Lower lobe of right lung (tissue), 2 donors: ENCODE measurements around the gene SORBS2. TPM values are rescaled to one million over a fixed set of nuclear protein-coding genes. Genes with fewer than 3 reads are reported as not detected.
A peak's percentile ranks its signal among the peaks of the same experiment; 100 is the strongest.

ENCODE experiments used
- ATAC-seq, 2 donors: fragments of 200-7000 bp; cut with Tn5 transposase; one replicate each; pipeline ENCODE4 v1.9.1; 2020 to 2022; ENCODE audit warnings: mild to moderate bottlenecking in 2 of 2, moderate library complexity in 2 of 2
- DNase-seq: peaks from one replicate; pipeline ENCODE4 v3.0.0-alpha.2; 2020
- H3K27ac ChIP-seq: fragments of 200-600 bp; one replicate; pipeline ENCODE4 v1.8.0; 2022
- H3K27me3 ChIP-seq: fragments of 200-600 bp; one replicate; pipeline ENCODE4 v1.8.0; 2022; ENCODE audit warnings: low read depth
- H3K36me3 ChIP-seq: fragments of 200-600 bp; one replicate; pipeline ENCODE4 v1.8.0; 2022; ENCODE audit warnings: mild to moderate bottlenecking
- H3K4me1 ChIP-seq: fragments of 200-600 bp; one replicate; pipeline ENCODE4 v1.8.0; 2022
- H3K4me3 ChIP-seq: fragments of 200-600 bp; one replicate; pipeline ENCODE4 v1.8.0; 2022; ENCODE audit warnings: mild to moderate bottlenecking
- H3K9me3 ChIP-seq: fragments of 200-600 bp; one replicate; pipeline ENCODE4 v1.8.0; 2022
- intact Hi-C: fragments of 100-400 bp; cut with DNase I; formaldehyde crosslinking; loops from one replicate; pipeline ENCODE4 v1.11.0; 2022
- total RNA-seq: library from RNA; stranded (reverse); fragmentation: NEBNext Ultra II Directional; extraction: Animal tissue kit (Norgen Biotek cat#: 25700); gene quantifications from one replicate; pipeline ENCODE4 v1.2.1, GENCODE V29; 2021
- TF ChIP-seq, protein P1 (sequence below): fragments of 200-600 bp; IDR thresholded peaks from one replicate; pipeline ENCODE4 v1.8.0; 2022; ENCODE audit warnings: antibody characterized with exemption, mild to moderate bottlenecking
- donor health status: DM: no; HTN: yes; CAD: no; lungs with severe emphysema.

SORBS2 gene
- total RNA-seq, 1 donor from 2014 or later, result 49.3 TPM

DNA sequence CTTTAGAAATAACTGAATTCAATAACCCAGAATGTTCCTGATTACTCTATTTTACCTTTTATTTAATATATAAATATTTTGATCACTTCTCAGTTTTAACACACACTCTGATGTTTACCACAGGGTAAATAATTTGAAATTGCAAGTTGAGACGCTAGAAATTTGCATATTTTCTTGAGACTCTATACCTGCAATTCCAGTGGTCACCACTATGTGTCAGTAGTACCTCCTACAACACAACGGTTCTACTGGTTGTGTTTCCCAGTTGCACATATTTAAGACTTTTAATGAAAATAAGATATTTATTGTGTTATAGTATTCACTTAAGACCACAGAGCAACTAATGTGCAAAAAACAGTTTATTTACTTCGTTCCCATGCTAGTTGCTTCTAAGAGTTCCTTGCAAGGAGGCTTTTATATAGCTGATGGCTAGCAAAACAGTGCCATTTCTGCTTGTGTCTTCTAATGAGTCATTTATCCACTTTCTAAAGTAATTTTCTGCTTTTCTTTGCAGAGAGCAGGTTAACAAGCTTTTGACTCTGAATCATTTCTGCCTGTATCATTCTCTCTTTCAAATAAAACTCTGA, 177.8 kb downstream of the SORBS2 start:
- no peaks in the 10 kb centered on the region for H3K36me3 ChIP-seq
- no peaks in the 10 kb centered on the region for H3K4me1 ChIP-seq
- peaks cover 10% of the 10 kb centered on the region for H3K9me3 ChIP-seq
- ATAC-seq (no peak), DNase-seq (no peak)
- H3K27me3 ChIP-seq, result no peaks in the 10 kb centered on the region
- H3K4me3 ChIP-seq, result no peak overlapping the region
- intact Hi-C loops, result no loop called here
- no peak overlapping the region for H3K27ac ChIP-seq
- TF ChIP-seq, protein P1, sequence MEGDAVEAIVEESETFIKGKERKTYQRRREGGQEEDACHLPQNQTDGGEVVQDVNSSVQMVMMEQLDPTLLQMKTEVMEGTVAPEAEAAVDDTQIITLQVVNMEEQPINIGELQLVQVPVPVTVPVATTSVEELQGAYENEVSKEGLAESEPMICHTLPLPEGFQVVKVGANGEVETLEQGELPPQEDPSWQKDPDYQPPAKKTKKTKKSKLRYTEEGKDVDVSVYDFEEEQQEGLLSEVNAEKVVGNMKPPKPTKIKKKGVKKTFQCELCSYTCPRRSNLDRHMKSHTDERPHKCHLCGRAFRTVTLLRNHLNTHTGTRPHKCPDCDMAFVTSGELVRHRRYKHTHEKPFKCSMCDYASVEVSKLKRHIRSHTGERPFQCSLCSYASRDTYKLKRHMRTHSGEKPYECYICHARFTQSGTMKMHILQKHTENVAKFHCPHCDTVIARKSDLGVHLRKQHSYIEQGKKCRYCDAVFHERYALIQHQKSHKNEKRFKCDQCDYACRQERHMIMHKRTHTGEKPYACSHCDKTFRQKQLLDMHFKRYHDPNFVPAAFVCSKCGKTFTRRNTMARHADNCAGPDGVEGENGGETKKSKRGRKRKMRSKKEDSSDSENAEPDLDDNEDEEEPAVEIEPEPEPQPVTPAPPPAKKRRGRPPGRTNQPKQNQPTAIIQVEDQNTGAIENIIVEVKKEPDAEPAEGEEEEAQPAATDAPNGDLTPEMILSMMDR, result peak; percentile 51

DNA sequence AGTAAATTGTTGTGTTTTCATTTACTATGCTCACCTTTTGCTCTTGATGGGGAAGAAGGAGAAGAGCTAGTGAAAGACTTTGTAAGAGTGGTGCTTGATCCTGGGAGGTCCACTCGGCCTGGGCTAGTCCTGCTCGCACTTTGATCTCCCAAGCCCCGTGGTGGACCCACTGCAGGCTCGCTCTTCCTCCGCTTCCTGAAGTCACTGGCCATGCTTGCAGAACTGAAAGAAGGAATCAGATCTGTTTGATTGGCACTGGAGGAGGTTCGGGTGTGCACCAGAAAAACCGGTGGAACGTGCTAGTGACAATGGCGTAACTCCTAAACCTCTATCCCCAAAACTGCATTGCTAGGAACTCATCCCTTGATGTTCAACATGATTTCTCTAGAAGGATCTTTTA, 185.2 kb downstream of the SORBS2 start:
- no peak overlapping the region for H3K4me3 ChIP-seq
- no peaks in the 10 kb centered on the region for H3K4me1 ChIP-seq
- TF ChIP-seq, protein P1, result no peak
- no peaks in the 10 kb centered on the region for H3K27me3 ChIP-seq
- no peak overlapping the region for H3K27ac ChIP-seq
- intact Hi-C loops, result no loop called here
- ATAC-seq (no peak), DNase-seq (no peak)
- H3K36me3 ChIP-seq, result peaks cover 3% of the 10 kb centered on the region
- H3K9me3 ChIP-seq, result no peaks in the 10 kb centered on the region

DNA sequence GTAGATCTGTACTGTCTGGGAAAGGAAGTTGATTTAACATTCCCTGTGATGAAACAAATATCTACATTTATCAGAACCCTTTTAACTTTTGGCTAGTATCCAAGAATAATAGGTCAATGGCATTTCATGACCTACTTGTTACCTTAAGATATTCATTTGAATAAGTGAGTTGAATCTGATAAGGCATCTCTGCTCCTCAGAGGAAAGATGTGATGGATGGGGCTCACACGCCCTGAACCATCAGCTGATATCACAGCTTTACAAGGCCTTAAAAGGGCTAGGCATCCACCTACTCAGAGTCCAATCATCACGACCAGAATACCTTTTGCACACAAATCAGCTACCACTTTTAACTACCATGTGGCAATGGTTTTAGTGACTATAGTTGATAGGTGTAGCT, 186.5 kb downstream of the SORBS2 start:
- Histone ChIP-seq H3K4me3 (no peak overlapping the region), H3K27ac (no peak overlapping the region), H3K9me3 (no peaks in the 10 kb centered on the region), H3K4me1 (no peaks in the 10 kb centered on the region), H3K36me3 (peaks cover 3% of the 10 kb centered on the region), H3K27me3 (no peaks in the 10 kb centered on the region)
- DNase-seq (no peak), ATAC-seq (no peak)
- TF ChIP-seq, protein P1, result no peak
- intact Hi-C loops, result no loop called here

DNA sequence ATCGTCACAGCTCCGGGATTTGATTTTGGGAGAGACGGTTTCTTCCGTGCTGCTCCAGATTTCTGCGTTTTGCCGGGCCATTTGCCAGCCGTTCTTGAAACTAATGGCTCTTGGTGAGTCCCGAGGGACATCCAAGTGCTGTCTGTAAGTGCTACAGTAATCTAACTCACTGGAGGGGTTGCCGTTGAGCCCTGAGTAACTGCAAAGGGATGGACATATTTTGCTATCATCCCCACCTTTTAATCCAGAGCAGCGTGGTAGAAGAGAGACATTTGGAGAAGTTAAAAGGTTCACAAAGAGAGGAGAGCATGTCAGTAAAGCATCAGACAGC, 187.8 kb downstream of the SORBS2 start:
- TF ChIP-seq, protein P1, result no peak

DNA sequence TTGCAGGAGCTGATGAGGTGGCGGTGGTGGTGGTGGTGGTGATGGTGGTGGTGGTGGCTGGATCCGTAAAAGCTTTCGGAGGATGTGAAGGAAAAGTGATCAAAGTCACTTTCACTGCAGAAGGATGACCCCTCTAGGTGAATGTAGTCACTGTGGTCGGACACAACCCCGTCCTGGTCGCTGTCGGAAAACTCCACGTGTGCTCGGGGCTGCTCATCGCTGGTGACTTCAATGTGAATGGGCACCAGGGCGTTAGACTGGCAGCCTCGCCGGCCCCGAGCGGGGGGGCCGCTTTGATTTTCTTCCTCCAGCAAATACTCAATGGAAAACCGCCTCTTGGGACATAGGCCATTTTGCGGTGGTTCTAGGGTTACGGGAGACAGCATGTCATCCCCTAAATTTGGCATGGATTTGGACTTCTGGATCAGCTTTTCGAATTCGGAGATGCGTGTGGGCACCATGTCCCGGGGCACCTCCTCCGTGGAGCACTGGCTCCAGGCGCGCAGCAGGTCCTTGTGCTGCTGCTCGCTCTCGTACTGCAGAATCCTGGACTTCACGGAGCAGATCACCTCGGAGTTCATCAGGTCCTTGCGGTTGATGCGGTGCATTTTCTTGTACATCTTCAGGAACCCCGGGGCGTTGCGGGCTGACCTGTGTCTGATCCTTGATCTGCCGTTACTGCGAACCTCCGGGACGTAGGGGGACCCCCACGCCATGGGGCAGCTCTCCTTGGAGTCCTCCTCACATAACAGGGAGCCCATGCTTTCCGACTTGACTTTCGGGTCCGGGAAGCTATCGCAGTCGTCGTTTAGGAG, 188.3 kb downstream of the SORBS2 start:
- H3K4me3 ChIP-seq, result no peak overlapping the region
- intact Hi-C loops, result no loop called here
- H3K36me3 ChIP-seq, result peaks cover 18% of the 10 kb centered on the region
- DNase-seq, result no peak
- TF ChIP-seq, protein P1, result no peak
- no peaks in the 10 kb centered on the region for H3K4me1 ChIP-seq
- no peaks in the 10 kb centered on the region for H3K27me3 ChIP-seq
- no peak overlapping the region for H3K27ac ChIP-seq
- no peaks in the 10 kb centered on the region for H3K9me3 ChIP-seq
- no peak for ATAC-seq

More for the DNA sequence above, 187.8 kb downstream of the SORBS2 start:
- peaks cover 12% of the 10 kb centered on the region for H3K36me3 ChIP-seq
- ATAC-seq (no peak), DNase-seq (no peak)
- H3K27ac ChIP-seq, result no peak overlapping the region
- H3K27me3 ChIP-seq, result no peaks in the 10 kb centered on the region
- no peaks in the 10 kb centered on the region for H3K9me3 ChIP-seq
- no peaks in the 10 kb centered on the region for H3K4me1 ChIP-seq
- no peak overlapping the region for H3K4me3 ChIP-seq
- intact Hi-C loops, result no loop called here
